Measurements from ENCODE around the gene APBA1. TPM values are rescaled to one million over a fixed set of nuclear protein-coding genes. Genes with fewer than 3 reads are reported as not detected.

APBA1 gene
- total RNA-seq, 1 donor from 2014 or later, result 6.2 TPM

DNA sequence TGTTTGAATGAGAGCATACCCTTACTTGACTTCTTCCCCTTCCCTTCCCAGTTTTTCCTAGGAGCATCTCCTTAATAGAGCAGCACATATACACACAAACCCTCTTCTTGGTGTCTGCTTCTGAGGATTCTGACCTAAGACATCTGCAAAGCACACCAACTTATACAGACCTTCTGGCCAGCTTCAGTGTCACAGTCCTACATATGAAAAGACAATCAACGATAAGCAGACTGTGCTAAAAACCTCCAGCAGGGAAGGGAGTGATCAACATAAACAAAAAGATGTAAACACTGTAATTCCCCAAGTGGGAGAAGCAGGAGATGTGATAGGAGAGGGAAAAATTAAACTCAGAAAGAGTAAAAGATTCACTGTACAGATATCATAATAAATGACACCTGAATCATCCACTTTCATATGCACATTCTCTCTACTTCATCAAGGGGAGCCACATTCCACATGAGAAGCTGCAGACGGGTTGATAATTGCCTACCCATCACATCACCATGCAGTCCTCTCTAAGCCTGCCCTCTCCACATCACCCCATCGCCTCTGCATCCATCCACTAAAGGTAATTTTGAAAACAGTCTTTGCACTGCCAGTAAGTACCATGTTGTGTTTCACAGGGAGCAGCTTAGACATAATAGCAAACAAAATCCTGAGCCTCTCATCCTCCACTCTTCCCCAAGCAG lies 13.0 kb downstream of the APBA1 start:
- Histone ChIP-seq H3K27ac (no peak overlapping the region), H3K4me1 (no peaks in the 10 kb centered on the region), H3K4me3 (no peak overlapping the region), H3K27me3 (no peaks in the 10 kb centered on the region), H3K9me3 (no peaks in the 10 kb centered on the region), H3K36me3 (no peaks in the 10 kb centered on the region)
- intact Hi-C loops (cut with DNase I), result no loop called here
- ATAC-seq (no peak), DNase-seq (no peak)
- no peak for TF ChIP-seq CTCF (IDR thresholded peaks at IDR 0.05)

GRCh38 chr9:69657269-69657668 lies 14.9 kb downstream of the APBA1 start:
- H3K27me3 ChIP-seq, result no peaks in the 10 kb centered on the region
- DNase-seq, result no peak

GRCh38 chr9:69655065-69655464 lies 17.1 kb downstream of the APBA1 start:
- ATAC-seq (no peak), DNase-seq (no peak)
- Histone ChIP-seq H3K4me1 (no peaks in the 10 kb centered on the region), H3K4me3 (no peak overlapping the region), H3K27ac (no peak overlapping the region), H3K27me3 (no peaks in the 10 kb centered on the region), H3K9me3 (no peaks in the 10 kb centered on the region), H3K36me3 (no peaks in the 10 kb centered on the region)
- no peak for TF ChIP-seq CTCF (IDR thresholded peaks at IDR 0.05)
- intact Hi-C loops (cut with DNase I), result no loop called here

More at GRCh38 chr9:69657269-69657668, 14.9 kb downstream of the APBA1 start:
- Histone ChIP-seq H3K4me1 (no peaks in the 10 kb centered on the region), H3K36me3 (no peaks in the 10 kb centered on the region), H3K9me3 (no peaks in the 10 kb centered on the region), H3K27ac (no peak overlapping the region), H3K4me3 (no peak overlapping the region)
- intact Hi-C loops (cut with DNase I), result no loop called here
- no peak for ATAC-seq
- no peak for TF ChIP-seq CTCF (IDR thresholded peaks at IDR 0.05)

DNA sequence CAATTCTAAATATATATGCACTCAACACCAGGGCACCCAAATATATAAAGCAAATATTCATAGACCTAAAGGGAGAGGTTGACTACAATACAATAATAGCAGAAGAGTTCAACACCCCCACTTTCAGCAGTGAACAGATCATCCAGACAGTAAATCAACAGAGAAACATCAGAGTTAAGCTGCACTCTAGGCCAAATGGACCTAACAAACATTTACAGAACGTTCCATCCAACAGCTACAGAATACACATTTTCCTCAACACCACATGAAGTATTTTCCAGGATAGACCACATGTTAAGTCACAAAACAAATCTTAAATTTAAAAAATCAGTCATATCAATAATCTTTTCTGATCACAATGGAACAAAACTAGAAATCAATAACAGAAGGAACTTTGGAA lies 18.9 kb downstream of the APBA1 start:
- TF ChIP-seq CTCF (IDR thresholded peaks at IDR 0.05), result no peak
- H3K4me3 ChIP-seq, result no peak overlapping the region
- ATAC-seq, result no peak
- no peaks in the 10 kb centered on the region for H3K9me3 ChIP-seq
- DNase-seq, result no peak
- no peaks in the 10 kb centered on the region for H3K4me1 ChIP-seq
- no peak overlapping the region for H3K27ac ChIP-seq
- H3K27me3 ChIP-seq, result no peaks in the 10 kb centered on the region
- intact Hi-C loops (cut with DNase I), result no loop called here
- H3K36me3 ChIP-seq, result no peaks in the 10 kb centered on the region

DNA sequence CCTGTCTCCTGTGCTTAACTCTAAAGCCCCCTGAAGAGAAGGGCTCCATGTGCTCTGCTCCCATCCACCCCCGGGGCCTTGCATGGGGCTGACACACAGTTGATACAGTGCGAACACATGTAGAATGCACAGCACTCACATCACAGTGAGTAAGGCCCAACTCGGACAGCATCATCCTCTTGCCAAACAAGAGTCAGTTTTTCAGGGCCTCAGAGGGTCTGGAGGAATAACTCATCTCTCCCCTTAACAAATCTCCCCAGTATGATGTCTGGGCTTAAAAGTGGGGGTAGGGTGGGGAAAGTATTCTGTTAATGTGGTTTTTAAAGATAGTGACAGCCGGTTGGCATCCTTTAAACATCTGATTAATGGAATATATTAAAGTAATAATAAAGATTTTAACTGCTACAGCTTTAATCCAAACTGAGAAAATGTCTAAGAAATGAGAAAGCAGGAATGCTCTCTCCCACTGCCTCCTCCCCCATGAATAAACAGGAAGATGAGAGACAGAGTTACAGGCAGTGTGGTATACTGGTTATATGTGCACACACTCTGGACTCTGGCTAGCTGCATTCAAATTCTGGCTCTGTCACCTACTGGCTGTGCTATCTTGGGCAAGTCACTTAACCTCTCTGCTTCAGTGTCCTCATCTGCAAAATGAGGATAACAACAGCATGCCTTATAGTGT lies 22.5 kb downstream of the APBA1 start:
- no peak for TF ChIP-seq CTCF (IDR thresholded peaks at IDR 0.05)
- no peaks in the 10 kb centered on the region for H3K4me1 ChIP-seq
- DNase-seq, result no peak
- no peak overlapping the region for H3K4me3 ChIP-seq
- H3K9me3 ChIP-seq, result no peaks in the 10 kb centered on the region
- no peaks in the 10 kb centered on the region for H3K27me3 ChIP-seq
- intact Hi-C loops (cut with DNase I), result no loop called here
- no peak for ATAC-seq
- H3K36me3 ChIP-seq, result no peaks in the 10 kb centered on the region
- no peak overlapping the region for H3K27ac ChIP-seq
